HCT116 (cell line): ENCODE measurements around the gene FAM50B. TPM values are rescaled to one million over a fixed set of nuclear protein-coding genes. Genes with fewer than 3 reads are reported as not detected.

Experiments
- ATAC-seq: fragments of 200-7000 bp; cut with Tn5 transposase; 2 replicates; pipeline ENCODE4 v1.9.1; 2020; ENCODE audit warnings: mild to moderate bottlenecking, moderate library complexity
- BruUV-seq: library from RNA; stranded (reverse); fragments of 400-500 nt; replicated peaks from 2 replicates; lab custom pipeline; 2021; lab: Mats Ljungman, UMichigan
- CTCF ChIA-PET: fragments of 300-600 bp; sonication (Branson Sonifier 250); formaldehyde crosslinking; loops from one replicate; lab custom pipeline; 2021; ENCODE audit warnings: antibody characterized with exemption; lab: Charles Lee
- POLR2A ChIA-PET: fragments of 300-600, 350-600 bp; sonication (Branson Sonifier 250); formaldehyde crosslinking; loops from one replicate; lab custom pipeline; 2021; ENCODE audit warnings: antibody characterized with exemption; lab: Charles Lee
- RAD21 ChIA-PET, 2 experiments: fragments of 300-600 bp; sonication (Branson Sonifier 250); formaldehyde crosslinking; loops; one replicate each; lab custom pipeline; 2023; ENCODE audit warnings: low total read pairs in 2 of 2; ENCODE audit not compliant: uncharacterized antibody in 2 of 2, unreplicated experiment in 2 of 2, low non-redundant PET in 1 of 2; lab: Charles Lee
- DNase-seq: peaks from one replicate; pipeline ENCODE4 v3.0.0-alpha.2; 2010; ENCODE audit warnings: low read depth, low spot score
- H2AFZ ChIP-seq: fragments of 200-600 bp; shearing (Covaris generic), sonication (generic); 2 replicates; pipeline ENCODE4 v1.6.1; 2017; ENCODE audit warnings: low read depth, mixed run types, mixed read lengths, antibody characterized with exemption, low read length; ENCODE audit not compliant: poor library complexity, severe bottlenecking
- H3K27ac ChIP-seq: 2 replicates; pipeline ENCODE4 v1.5.1; 2012; ENCODE audit warnings: low read depth, low read length
- H3K27me3 ChIP-seq: fragments of 200-600 bp; sonication (generic); 2 replicates; pipeline ENCODE4 v1.6.1; 2016; ENCODE audit warnings: mixed run types, low read length, mixed read lengths; ENCODE audit not compliant: insufficient read depth
- H3K36me3 ChIP-seq, 2 experiments: fragments of 200-500 bp in 1 of 2; fragments of 200-600 bp in 1 of 2; sonication (Bioruptor generic) in 1 of 2; sonication (generic) in 1 of 2; 2 replicates each; pipeline versions ENCODE4 v1.5.1 to v1.6.1; 2014 to 2016; ENCODE audit warnings: low read length in 2 of 2, inconsistent platforms in 1 of 2, mixed read lengths in 1 of 2, mixed run types in 1 of 2; ENCODE audit not compliant: insufficient read depth in 2 of 2, control insufficient read depth in 1 of 2
- H3K4me1 ChIP-seq, 2 experiments: fragments of 200-600 bp in 1 of 2; sonication (generic) in 1 of 2; 2 replicates each; pipeline versions ENCODE4 v1.5.1 to v1.6.1; 2012 to 2017; ENCODE audit warnings: low read length in 2 of 2, inconsistent platforms in 1 of 2, mild to moderate bottlenecking in 1 of 2, mixed read lengths in 1 of 2, mixed run types in 1 of 2, moderate library complexity in 1 of 2; ENCODE audit not compliant: insufficient read depth in 2 of 2, control insufficient read depth in 1 of 2
- H3K4me2 ChIP-seq: fragments of 200-600 bp; sonication (generic); 2 replicates; pipeline ENCODE4 v1.6.1; 2017; ENCODE audit warnings: mixed run types, low read length, mixed read lengths
- H3K4me3 ChIP-seq, 2 experiments: fragments of 200-600 bp in 1 of 2; sonication (generic) in 1 of 2; replicated peaks in 1 of 2; 2 replicates each; pipeline ENCODE4 v1.5.1; 2011 to 2016; ENCODE audit warnings: low read length in 2 of 2, control low read depth in 1 of 2, low read depth in 1 of 2, mild to moderate bottlenecking in 1 of 2, mixed read lengths in 1 of 2, mixed run types in 1 of 2
- H3K79me2 ChIP-seq: fragments of 200-600 bp; sonication (generic); 2 replicates; pipeline ENCODE4 v1.6.1; 2017; ENCODE audit warnings: mild to moderate bottlenecking, mixed run types, low read length, moderate library complexity, mixed read lengths; ENCODE audit not compliant: insufficient read depth
- H3K9ac ChIP-seq: fragments of 200-600 bp; sonication (generic); 2 replicates; pipeline ENCODE4 v1.6.1; 2016; ENCODE audit warnings: low read length, mixed read lengths
- H3K9me2 ChIP-seq: fragments of 200-600 bp; sonication (generic), shearing (Covaris generic); 2 replicates; pipeline ENCODE4 v1.6.1; 2017; ENCODE audit warnings: mixed run types, mild to moderate bottlenecking, moderate library complexity; ENCODE audit not compliant: insufficient read depth
- H3K9me3 ChIP-seq, 2 experiments: fragments of 200-500 bp in 1 of 2; fragments of 200-600 bp in 1 of 2; sonication (Bioruptor generic) in 1 of 2; sonication (generic) in 1 of 2; 2 replicates each; pipeline ENCODE4 v1.6.1; 2014 to 2017; ENCODE audit warnings: low read length in 2 of 2, mixed read lengths in 2 of 2, inconsistent platforms in 1 of 2, low read depth in 1 of 2, mild to moderate bottlenecking in 1 of 2, mixed run types in 1 of 2, moderate library complexity in 1 of 2; ENCODE audit not compliant: control insufficient read depth in 1 of 2, insufficient read depth in 1 of 2
- H4K20me1 ChIP-seq: fragments of 200-600 bp; sonication (generic), shearing (Covaris generic); 2 replicates; pipeline ENCODE4 v1.6.1; 2017; ENCODE audit warnings: mixed run types, mild to moderate bottlenecking, moderate library complexity; ENCODE audit not compliant: insufficient read depth
- CBX3 ChIP-seq: IDR thresholded peaks from 2 replicates; pipeline ENCODE4 v1.6.1; 2012; ENCODE audit warnings: low read depth
- CEBPB ChIP-seq: IDR thresholded peaks from 2 replicates; pipeline ENCODE4 v1.6.1; 2012; ENCODE audit warnings: low read depth
- EGR1 ChIP-seq: IDR thresholded peaks from 2 replicates; pipeline ENCODE4 v1.6.1; 2012; ENCODE audit warnings: low read depth
- EZH2 ChIP-seq: fragments of 200-600 bp; sonication (generic); IDR thresholded peaks from 2 replicates; pipeline ENCODE4 v1.6.1; 2017; ENCODE audit warnings: antibody characterized with exemption, mixed run types
- EZH2phosphoT487 ChIP-seq: fragments of 200-600 bp; IDR thresholded peaks from 2 replicates; pipeline ENCODE4 v1.6.1; 2018; ENCODE audit warnings: antibody characterized with exemption, borderline replicate concordance
- FOSL1 ChIP-seq: IDR thresholded peaks from 2 replicates; pipeline ENCODE4 v1.6.1; 2012; ENCODE audit warnings: low read depth
- REST ChIP-seq: IDR thresholded peaks from 2 replicates; pipeline ENCODE4 v1.6.1; 2012; ENCODE audit warnings: low read depth
- SIN3A ChIP-seq: IDR thresholded peaks from 2 replicates; pipeline ENCODE4 v1.6.1; 2012; ENCODE audit warnings: low read depth
- SP1 ChIP-seq: IDR thresholded peaks from 2 replicates; pipeline ENCODE4 v1.6.1; 2012; ENCODE audit warnings: low read depth
- TCF7L2 ChIP-seq: IDR thresholded peaks from 2 replicates; pipeline ENCODE4 v1.7.0; 2011; ENCODE audit warnings: borderline replicate concordance, inconsistent platforms; ENCODE audit not compliant: insufficient read depth, insufficient read length; ENCODE audit errors: extremely low read depth
- ZFX ChIP-seq: fragments of 450-650 bp; IDR thresholded peaks from 2 replicates; pipeline ENCODE4 v1.6.1; 2017
- intact Hi-C: fragments of 100-400 bp; cut with micrococcal nuclease; formaldehyde crosslinking; loops from 2 replicates; pipeline ENCODE4 v1.10.0; 2022
- total RNA-seq: library from RNA; stranded (reverse); gene quantifications from one replicate; pipeline ENCODE4 v1.2.1, GENCODE V29; 2021; ENCODE audit not compliant: unreplicated experiment
- TF ChIP-seq, protein P1 (sequence below): IDR thresholded peaks from 2 replicates; pipeline ENCODE4 v1.6.1; 2011; ENCODE audit warnings: mild to moderate bottlenecking, low read length, moderate library complexity; ENCODE audit not compliant: insufficient replicate concordance; ENCODE audit errors: extremely low read depth
- TF ChIP-seq, protein P2 (sequence below): IDR thresholded peaks from 2 replicates; pipeline ENCODE4 v1.6.1; 2012
- TF ChIP-seq, protein P3 (sequence below): IDR thresholded peaks from 2 replicates; pipeline ENCODE4 v1.6.1; 2012

FAM50B gene
- total RNA-seq, 1 experiment from 2014 or later: 0.86 TPM

DNA sequence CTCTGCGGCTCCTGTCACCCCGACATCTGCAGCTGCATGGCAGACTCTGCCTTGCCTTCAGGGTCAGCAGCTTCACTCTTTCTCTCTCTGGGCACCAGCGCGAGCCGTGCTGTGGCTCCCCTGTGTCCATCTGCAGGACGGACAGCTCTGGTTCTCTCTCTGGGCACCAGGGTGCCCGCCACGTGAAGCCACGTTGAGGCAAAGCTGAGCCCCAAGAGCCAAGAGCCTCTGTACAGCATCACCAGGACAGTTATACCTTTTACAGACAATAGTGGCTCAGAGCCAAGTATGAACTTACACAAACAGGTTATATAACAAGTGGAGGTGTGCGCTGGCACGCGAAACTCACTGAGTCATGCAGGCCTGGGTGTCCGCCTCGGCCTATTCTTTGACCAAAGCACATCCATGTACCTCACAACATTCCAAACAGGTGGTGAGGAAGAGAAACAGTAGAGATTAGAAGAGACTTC, 50.8 kb downstream of the FAM50B start:
- Histone ChIP-seq H3K79me2 (no peaks in the 10 kb centered on the region), H3K4me2 (no peak overlapping the region), H2AFZ (no peak overlapping the region), H3K4me1 (no peaks in the 10 kb centered on the region; a peak in 1 of 4 replicates), H3K36me3 (no peaks in the 10 kb centered on the region), H3K4me3 (no peak overlapping the region), H3K9me2 (no peaks in the 10 kb centered on the region), H3K9me3 (no peaks in the 10 kb centered on the region), H4K20me1 (no peaks in the 10 kb centered on the region), H3K27me3 (no peaks in the 10 kb centered on the region), H3K9ac (no peak overlapping the region), H3K27ac (no peak overlapping the region)
- BruUV-seq: no TSS peak
- ATAC-seq (no peak), DNase-seq (no peak)
- intact Hi-C loops: no loop called here
- RAD21 ChIA-PET: no interaction called here
- CTCF ChIA-PET: no interaction called here
- TF ChIP-seq SP1 (no peak), EGR1 (no peak), SIN3A (no peak), EZH2 (no peak), REST (no peak), ZFX (no peak), CBX3 (no peak), TCF7L2 (no peak), EZH2phosphoT487 (no peak), FOSL1 (no peak), CEBPB (no peak)
- TF ChIP-seq, protein P1, sequence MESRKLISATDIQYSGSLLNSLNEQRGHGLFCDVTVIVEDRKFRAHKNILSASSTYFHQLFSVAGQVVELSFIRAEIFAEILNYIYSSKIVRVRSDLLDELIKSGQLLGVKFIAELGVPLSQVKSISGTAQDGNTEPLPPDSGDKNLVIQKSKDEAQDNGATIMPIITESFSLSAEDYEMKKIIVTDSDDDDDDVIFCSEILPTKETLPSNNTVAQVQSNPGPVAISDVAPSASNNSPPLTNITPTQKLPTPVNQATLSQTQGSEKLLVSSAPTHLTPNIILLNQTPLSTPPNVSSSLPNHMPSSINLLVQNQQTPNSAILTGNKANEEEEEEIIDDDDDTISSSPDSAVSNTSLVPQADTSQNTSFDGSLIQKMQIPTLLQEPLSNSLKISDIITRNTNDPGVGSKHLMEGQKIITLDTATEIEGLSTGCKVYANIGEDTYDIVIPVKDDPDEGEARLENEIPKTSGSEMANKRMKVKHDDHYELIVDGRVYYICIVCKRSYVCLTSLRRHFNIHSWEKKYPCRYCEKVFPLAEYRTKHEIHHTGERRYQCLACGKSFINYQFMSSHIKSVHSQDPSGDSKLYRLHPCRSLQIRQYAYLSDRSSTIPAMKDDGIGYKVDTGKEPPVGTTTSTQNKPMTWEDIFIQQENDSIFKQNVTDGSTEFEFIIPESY: no peak
- TF ChIP-seq, protein P2, sequence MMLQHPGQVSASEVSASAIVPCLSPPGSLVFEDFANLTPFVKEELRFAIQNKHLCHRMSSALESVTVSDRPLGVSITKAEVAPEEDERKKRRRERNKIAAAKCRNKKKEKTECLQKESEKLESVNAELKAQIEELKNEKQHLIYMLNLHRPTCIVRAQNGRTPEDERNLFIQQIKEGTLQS: no peak
- TF ChIP-seq, protein P3, sequence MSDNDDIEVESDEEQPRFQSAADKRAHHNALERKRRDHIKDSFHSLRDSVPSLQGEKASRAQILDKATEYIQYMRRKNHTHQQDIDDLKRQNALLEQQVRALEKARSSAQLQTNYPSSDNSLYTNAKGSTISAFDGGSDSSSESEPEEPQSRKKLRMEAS: no peak
- POLR2A ChIA-PET: no interaction called here
